ENCODE data around the gene DHCR7. TPM values are rescaled to one million over a fixed set of nuclear protein-coding genes. Genes with fewer than 3 reads are reported as not detected.
A peak's percentile ranks its signal among the peaks of the same experiment; 100 is the strongest.

Gene DHCR7
- total RNA-seq, 1 donor from 2014 or later = 64.2 TPM

- peak in 1 of 2 donors; percentile 8 for ATAC-seq
- Histone ChIP-seq H3K4me1 (no peaks in the 10 kb centered on the region), H3K9me3 (no peaks in the 10 kb centered on the region), H3K4me3 (no peak overlapping the region), H3K27ac (no peak overlapping the region), H3K36me3 (no peaks in the 10 kb centered on the region), H3K27me3 (ENCODE audit: low read depth) (peaks cover 16% of the 10 kb centered on the region)
- DNase-seq = no peak
- no peak for TF ChIP-seq CTCF (IDR thresholded peaks at IDR 0.05)
- intact Hi-C loops (cut with DNase I) = no loop called here
Observed at GRCh38 chr11:71388637-71389235, 59.5 kb downstream of the DHCR7 start.

- ATAC-seq = no peak
- TF ChIP-seq CTCF (IDR thresholded peaks at IDR 0.05) = no peak
- Histone ChIP-seq H3K9me3 (no peaks in the 10 kb centered on the region), H3K4me1 (no peaks in the 10 kb centered on the region), H3K27ac (no peak overlapping the region), H3K4me3 (no peak overlapping the region), H3K27me3 (ENCODE audit: low read depth) (peaks cover 16% of the 10 kb centered on the region), H3K36me3 (no peaks in the 10 kb centered on the region)
- no peak for DNase-seq
- intact Hi-C loops (cut with DNase I) = no loop called here
Observed at GRCh38 chr11:71387784-71388636, 60.2 kb downstream of the DHCR7 start.

- Histone ChIP-seq H3K27me3 (ENCODE audit: low read depth) (peaks cover 12% of the 10 kb centered on the region), H3K36me3 (no peaks in the 10 kb centered on the region), H3K4me3 (no peak overlapping the region), H3K9me3 (no peaks in the 10 kb centered on the region), H3K27ac (no peak overlapping the region), H3K4me1 (no peaks in the 10 kb centered on the region)
- no peak for TF ChIP-seq CTCF (IDR thresholded peaks at IDR 0.05)
- DNase-seq (no peak), ATAC-seq (no peak)
- intact Hi-C loops (cut with DNase I) = no loop called here
Observed at GRCh38 chr11:71387200-71387599, 61.0 kb downstream of the DHCR7 start.

GRCh38 chr11:71386202-71386601 is 62.0 kb downstream of the DHCR7 start:
- no peak for TF ChIP-seq CTCF (IDR thresholded peaks at IDR 0.05)
- peaks cover 12% of the 10 kb centered on the region for H3K27me3 ChIP-seq (ENCODE audit: low read depth)
- no peaks in the 10 kb centered on the region for H3K4me1 ChIP-seq
- no peaks in the 10 kb centered on the region for H3K9me3 ChIP-seq
- no peak overlapping the region for H3K27ac ChIP-seq
- intact Hi-C loops (cut with DNase I) = no loop called here
- no peaks in the 10 kb centered on the region for H3K36me3 ChIP-seq
- no peak overlapping the region for H3K4me3 ChIP-seq
- no peak for ATAC-seq
- DNase-seq = no peak

- H3K27me3 ChIP-seq (ENCODE audit: low read depth) = peaks cover 12% of the 10 kb centered on the region
- no peak overlapping the region for H3K27ac ChIP-seq
- no peaks in the 10 kb centered on the region for H3K9me3 ChIP-seq
- H3K4me1 ChIP-seq = no peaks in the 10 kb centered on the region
- intact Hi-C loops (cut with DNase I) = no loop called here
- DNase-seq (no peak), ATAC-seq (no peak)
- no peak overlapping the region for H3K4me3 ChIP-seq
- H3K36me3 ChIP-seq = no peaks in the 10 kb centered on the region
- no peak for TF ChIP-seq CTCF (IDR thresholded peaks at IDR 0.05)
Observed at GRCh38 chr11:71385091-71385490, 63.1 kb downstream of the DHCR7 start.
